Tibial artery (tissue), 4 donors: ENCODE measurements around the gene NBPF6.
"Not testable (repeated sequence)": the region's sequence is repeated elsewhere in the genome, so short reads cannot be mapped to it uniquely, and the experiment has no call there.

Experiments used
- DNase-seq, 2 donors: peaks; one replicate each; pipeline ENCODE4 v3.0.0-alpha.2; 2019
- H3K27ac ChIP-seq, 2 donors: fragments of 200-600 bp; sonication (generic) in 1 of 2; 1 replicate in 1 of 2; 2 replicates in 1 of 2; pipeline ENCODE4 v1.5.1; 2018 to 2019; ENCODE audit warnings: mild to moderate bottlenecking in 1 of 2
- H3K27me3 ChIP-seq, 2 donors: fragments of 200-600 bp; sonication (generic) in 1 of 2; one replicate each; pipeline versions ENCODE4 v1.5.1 to v1.6.0; 2016 to 2019
- H3K36me3 ChIP-seq, 3 donors: fragments of 200-600 bp; sonication (generic) in 2 of 3; one replicate each; pipeline ENCODE4 v1.5.1; 2016 to 2019; ENCODE audit warnings: mild to moderate bottlenecking in 2 of 3
- H3K4me1 ChIP-seq, 4 donors: fragments of 200-600 bp; sonication (generic) in 2 of 4; 1 replicate in 3 of 4; 2 replicates in 1 of 4; pipeline ENCODE4 v1.5.1; 2016 to 2019
- H3K4me3 ChIP-seq, 2 donors: fragments of 200-600 bp; sonication (generic) in 1 of 2; 1 replicate in 1 of 2; 2 replicates in 1 of 2; pipeline ENCODE4 v1.5.1; 2018 to 2019; ENCODE audit warnings: mild to moderate bottlenecking in 2 of 2
- H3K9me3 ChIP-seq, 3 donors: fragments of 200-600 bp; sonication (generic) in 1 of 3; one replicate each; pipeline ENCODE4 v1.5.1; 2016 to 2019
- intact Hi-C: fragments of 100-400 bp; cut with DNase I; formaldehyde crosslinking; loops from one replicate; pipeline ENCODE4 v1.15.0; 2023; ENCODE audit warnings: low total_unique reads

NBPF6 gene

GRCh38 chr1:108450043-108450442 is at the start of gene NBPF6:
Gene NBPF6 (plus strand): TSS chr1:108450343. CDS start chr1:108450602, 259 bp downstream.
- H3K9me3 ChIP-seq, intact Hi-C loops, DNase-seq: not testable (repeated sequence)

GRCh38 chr1:108411098-108411833 is 38.9 kb upstream of the NBPF6 start:
- H3K9me3 ChIP-seq, intact Hi-C loops, H3K27ac ChIP-seq, H3K4me1 ChIP-seq, H3K4me3 ChIP-seq, H3K27me3 ChIP-seq, DNase-seq, H3K36me3 ChIP-seq: not testable (repeated sequence)

More at GRCh38 chr1:108450043-108450442, at the start of gene NBPF6:
- H3K27me3 ChIP-seq, H3K4me1 ChIP-seq, H3K4me3 ChIP-seq, H3K27ac ChIP-seq, H3K36me3 ChIP-seq: not testable (repeated sequence)

GRCh38 chr1:108420129-108420528 is 30.0 kb upstream of the NBPF6 start:
- intact Hi-C loops, DNase-seq, H3K4me3 ChIP-seq, H3K27ac ChIP-seq, H3K36me3 ChIP-seq, H3K9me3 ChIP-seq, H3K4me1 ChIP-seq, H3K27me3 ChIP-seq: not testable (repeated sequence)

- H3K9me3 ChIP-seq, H3K36me3 ChIP-seq, H3K4me1 ChIP-seq, H3K27me3 ChIP-seq, H3K27ac ChIP-seq, DNase-seq, intact Hi-C loops, H3K4me3 ChIP-seq: not testable (repeated sequence)
These were observed 28.9 kb upstream of the NBPF6 start for GRCh38 chr1:108421061-108421916.

GRCh38 chr1:108426877-108427276 is 23.3 kb upstream of the NBPF6 start:
- H3K27me3 ChIP-seq, H3K4me3 ChIP-seq, DNase-seq, H3K4me1 ChIP-seq, intact Hi-C loops, H3K27ac ChIP-seq, H3K36me3 ChIP-seq, H3K9me3 ChIP-seq: not testable (repeated sequence)

- H3K9me3 ChIP-seq, intact Hi-C loops: not testable (repeated sequence)
These were observed 18.1 kb upstream of the NBPF6 start for GRCh38 chr1:108432002-108432401.

GRCh38 chr1:108433404-108433803 is 16.7 kb upstream of the NBPF6 start:
- not testable (repeated sequence) for H3K27ac ChIP-seq

More at GRCh38 chr1:108432002-108432401, 18.1 kb upstream of the NBPF6 start:
- H3K36me3 ChIP-seq, H3K27me3 ChIP-seq, DNase-seq, H3K4me3 ChIP-seq, H3K4me1 ChIP-seq, H3K27ac ChIP-seq: not testable (repeated sequence)

GRCh38 chr1:108438536-108438935 is 11.6 kb upstream of the NBPF6 start:
- DNase-seq, H3K27ac ChIP-seq, H3K36me3 ChIP-seq, H3K4me1 ChIP-seq, intact Hi-C loops, H3K9me3 ChIP-seq, H3K4me3 ChIP-seq, H3K27me3 ChIP-seq: not testable (repeated sequence)

More at GRCh38 chr1:108433404-108433803, 16.7 kb upstream of the NBPF6 start:
- H3K4me1 ChIP-seq, intact Hi-C loops, H3K27me3 ChIP-seq, DNase-seq, H3K4me3 ChIP-seq, H3K9me3 ChIP-seq, H3K36me3 ChIP-seq: not testable (repeated sequence)

- not testable (repeated sequence) for H3K4me3 ChIP-seq
These were observed 4.4 kb downstream of the NBPF6 start for GRCh38 chr1:108454521-108454920.

GRCh38 chr1:108458661-108459060 is 8.5 kb downstream of the NBPF6 start:
- H3K36me3 ChIP-seq, DNase-seq, H3K9me3 ChIP-seq, H3K4me3 ChIP-seq, intact Hi-C loops, H3K4me1 ChIP-seq, H3K27ac ChIP-seq, H3K27me3 ChIP-seq: not testable (repeated sequence)

More at GRCh38 chr1:108454521-108454920, 4.4 kb downstream of the NBPF6 start:
- H3K27me3 ChIP-seq, H3K36me3 ChIP-seq, DNase-seq, H3K4me1 ChIP-seq, intact Hi-C loops, H3K27ac ChIP-seq, H3K9me3 ChIP-seq: not testable (repeated sequence)

- H3K27ac ChIP-seq, H3K4me1 ChIP-seq, H3K4me3 ChIP-seq, H3K36me3 ChIP-seq, DNase-seq, H3K9me3 ChIP-seq, H3K27me3 ChIP-seq, intact Hi-C loops: not testable (repeated sequence)
These were observed 11.6 kb downstream of the NBPF6 start for GRCh38 chr1:108461758-108462157.

- H3K36me3 ChIP-seq, DNase-seq, H3K4me3 ChIP-seq, intact Hi-C loops, H3K9me3 ChIP-seq, H3K27me3 ChIP-seq, H3K27ac ChIP-seq, H3K4me1 ChIP-seq: not testable (repeated sequence)
These were observed 13.8 kb downstream of the NBPF6 start for GRCh38 chr1:108463962-108464361.

GRCh38 chr1:108466166-108466565 is 16.0 kb downstream of the NBPF6 start:
- H3K27me3 ChIP-seq, DNase-seq, H3K9me3 ChIP-seq, H3K4me3 ChIP-seq, H3K36me3 ChIP-seq, H3K4me1 ChIP-seq, H3K27ac ChIP-seq, intact Hi-C loops: not testable (repeated sequence)

- intact Hi-C loops, H3K36me3 ChIP-seq, H3K4me1 ChIP-seq, H3K4me3 ChIP-seq, H3K27ac ChIP-seq, DNase-seq, H3K27me3 ChIP-seq, H3K9me3 ChIP-seq: not testable (repeated sequence)
These were observed 17.0 kb downstream of the NBPF6 start for GRCh38 chr1:108467155-108467554.
